ENCODE results near the gene OPRL1. TPM values are rescaled to one million over a fixed set of nuclear protein-coding genes. Genes with fewer than 3 reads are reported as not detected.

The OPRL1 gene
- polyA plus RNA-seq, 1 of the 3 experiments (the other 2 are of a cell fraction), result 1.8 TPM

DNA sequence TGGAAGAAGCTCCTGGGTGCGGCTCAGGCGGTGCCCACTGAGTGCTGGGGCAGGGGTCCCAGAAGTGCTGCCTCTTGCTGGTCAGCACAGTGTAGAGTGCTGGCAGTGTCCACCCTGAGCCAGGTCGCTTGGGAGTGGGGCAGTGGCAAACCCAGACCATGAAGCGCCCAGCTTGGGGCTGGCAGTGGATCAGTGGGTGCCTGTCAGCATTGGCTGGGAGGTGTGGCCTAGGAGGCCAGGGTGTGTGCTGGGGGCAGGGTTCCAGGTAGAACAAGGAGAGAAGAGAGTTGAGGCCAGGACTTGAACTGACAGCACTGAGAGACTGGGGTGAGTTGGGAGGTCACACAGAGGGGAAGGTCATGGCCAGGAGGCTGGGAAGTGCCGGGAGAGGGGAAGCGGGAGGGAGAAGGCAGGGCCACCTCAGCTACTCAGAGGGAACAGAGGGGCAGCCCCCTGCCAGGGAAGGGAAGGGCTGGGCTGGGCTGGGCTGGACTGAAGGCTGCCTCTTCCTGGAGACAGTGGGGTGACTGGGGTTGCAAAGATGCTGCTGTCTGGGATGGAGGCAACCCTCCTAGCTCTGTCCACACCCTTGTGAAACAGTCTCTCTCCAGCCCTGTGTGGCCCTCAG, 12.8 kb upstream of the OPRL1 start:
- no peak overlapping the region for H3K27ac ChIP-seq (ENCODE audit: low read depth in 2 of 2, low read length in 1 of 2)
- ChIA-PET POLR2A (no interaction called here), CTCF (interaction anchor here (0.8 to 2.0 kb wide), 4 partner anchors 10 to 87 kb away, joined by 3 to 12 read pairs (median 4); partner anchors contain the start of gene SAMD10)
- H2AFZ ChIP-seq (ENCODE audit: low read depth), result no peak overlapping the region
- no peak for DNase-seq
- no peaks in the 10 kb centered on the region for H4K20me1 ChIP-seq (ENCODE audit: insufficient read depth)
- no peak overlapping the region for H3K4me2 ChIP-seq
- H3K4me3 ChIP-seq (ENCODE audit: low read depth in 2 of 2, low read length in 1 of 2), result no peak overlapping the region
- no peak overlapping the region for H3K9ac ChIP-seq
- H3K9me3 ChIP-seq, result no peaks in the 10 kb centered on the region
- no peaks in the 10 kb centered on the region for H3K27me3 ChIP-seq (ENCODE audit: insufficient read depth)
- H3K4me1 ChIP-seq (ENCODE audit: control insufficient read depth in 1 of 2, insufficient read depth in 2 of 2, low read depth in 1 of 2, low read length in 1 of 2), result peaks cover 14 to 20% of the 10 kb centered on the region in 2 experiments; a peak in 2 of 4 replicates
- TF ChIP-seq, protein P1, sequence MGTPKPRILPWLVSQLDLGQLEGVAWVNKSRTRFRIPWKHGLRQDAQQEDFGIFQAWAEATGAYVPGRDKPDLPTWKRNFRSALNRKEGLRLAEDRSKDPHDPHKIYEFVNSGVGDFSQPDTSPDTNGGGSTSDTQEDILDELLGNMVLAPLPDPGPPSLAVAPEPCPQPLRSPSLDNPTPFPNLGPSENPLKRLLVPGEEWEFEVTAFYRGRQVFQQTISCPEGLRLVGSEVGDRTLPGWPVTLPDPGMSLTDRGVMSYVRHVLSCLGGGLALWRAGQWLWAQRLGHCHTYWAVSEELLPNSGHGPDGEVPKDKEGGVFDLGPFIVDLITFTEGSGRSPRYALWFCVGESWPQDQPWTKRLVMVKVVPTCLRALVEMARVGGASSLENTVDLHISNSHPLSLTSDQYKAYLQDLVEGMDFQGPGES (IDR thresholded peaks at IDR 0.05; ENCODE audit: low read depth, low read length), result no peak
- TF ChIP-seq SMC3 (IDR thresholded peaks at IDR 0.05; ENCODE audit: low read depth, low read length), result no peak
- no peak for TF ChIP-seq EP300 (IDR thresholded peaks at IDR 0.05; ENCODE audit: borderline replicate concordance in 1 of 2, low read depth in 1 of 2, low read length in 1 of 2)
- no peak for TF ChIP-seq FOSL2 (IDR thresholded peaks at IDR 0.05; ENCODE audit: borderline replicate concordance, low read depth)
- TF ChIP-seq MXI1 (IDR thresholded peaks at IDR 0.05; ENCODE audit: low read depth, low read length), result no peak
- TF ChIP-seq YY1 (IDR thresholded peaks at IDR 0.05; ENCODE audit: low read depth), result no peak
- no peak for TF ChIP-seq FOXM1 (IDR thresholded peaks at IDR 0.05; ENCODE audit: low read depth)
- TF ChIP-seq GABPA (IDR thresholded peaks at IDR 0.05; ENCODE audit: low read depth), result no peak
- TF ChIP-seq NFIC (IDR thresholded peaks at IDR 0.05; ENCODE audit: borderline replicate concordance), result no peak
- TF ChIP-seq RFX5 (IDR thresholded peaks at IDR 0.05; ENCODE audit: low read length), result no peak
- TF ChIP-seq USF2 (IDR thresholded peaks at IDR 0.05; ENCODE audit: borderline replicate concordance, low read depth, low read length), result no peak
- no peak for TF ChIP-seq NRF1 (IDR thresholded peaks at IDR 0.05; ENCODE audit: low read depth, low read length)
- TF ChIP-seq, protein P2, sequence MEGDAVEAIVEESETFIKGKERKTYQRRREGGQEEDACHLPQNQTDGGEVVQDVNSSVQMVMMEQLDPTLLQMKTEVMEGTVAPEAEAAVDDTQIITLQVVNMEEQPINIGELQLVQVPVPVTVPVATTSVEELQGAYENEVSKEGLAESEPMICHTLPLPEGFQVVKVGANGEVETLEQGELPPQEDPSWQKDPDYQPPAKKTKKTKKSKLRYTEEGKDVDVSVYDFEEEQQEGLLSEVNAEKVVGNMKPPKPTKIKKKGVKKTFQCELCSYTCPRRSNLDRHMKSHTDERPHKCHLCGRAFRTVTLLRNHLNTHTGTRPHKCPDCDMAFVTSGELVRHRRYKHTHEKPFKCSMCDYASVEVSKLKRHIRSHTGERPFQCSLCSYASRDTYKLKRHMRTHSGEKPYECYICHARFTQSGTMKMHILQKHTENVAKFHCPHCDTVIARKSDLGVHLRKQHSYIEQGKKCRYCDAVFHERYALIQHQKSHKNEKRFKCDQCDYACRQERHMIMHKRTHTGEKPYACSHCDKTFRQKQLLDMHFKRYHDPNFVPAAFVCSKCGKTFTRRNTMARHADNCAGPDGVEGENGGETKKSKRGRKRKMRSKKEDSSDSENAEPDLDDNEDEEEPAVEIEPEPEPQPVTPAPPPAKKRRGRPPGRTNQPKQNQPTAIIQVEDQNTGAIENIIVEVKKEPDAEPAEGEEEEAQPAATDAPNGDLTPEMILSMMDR (IDR thresholded peaks at IDR 0.05), result no peak
- TF ChIP-seq TEAD4 (IDR thresholded peaks at IDR 0.05; ENCODE audit: borderline replicate concordance, insufficient read depth), result no peak
- no peak for TF ChIP-seq SIN3A (IDR thresholded peaks at IDR 0.05; ENCODE audit: borderline replicate concordance, low read depth, low read length)
- TF ChIP-seq, protein P3, sequence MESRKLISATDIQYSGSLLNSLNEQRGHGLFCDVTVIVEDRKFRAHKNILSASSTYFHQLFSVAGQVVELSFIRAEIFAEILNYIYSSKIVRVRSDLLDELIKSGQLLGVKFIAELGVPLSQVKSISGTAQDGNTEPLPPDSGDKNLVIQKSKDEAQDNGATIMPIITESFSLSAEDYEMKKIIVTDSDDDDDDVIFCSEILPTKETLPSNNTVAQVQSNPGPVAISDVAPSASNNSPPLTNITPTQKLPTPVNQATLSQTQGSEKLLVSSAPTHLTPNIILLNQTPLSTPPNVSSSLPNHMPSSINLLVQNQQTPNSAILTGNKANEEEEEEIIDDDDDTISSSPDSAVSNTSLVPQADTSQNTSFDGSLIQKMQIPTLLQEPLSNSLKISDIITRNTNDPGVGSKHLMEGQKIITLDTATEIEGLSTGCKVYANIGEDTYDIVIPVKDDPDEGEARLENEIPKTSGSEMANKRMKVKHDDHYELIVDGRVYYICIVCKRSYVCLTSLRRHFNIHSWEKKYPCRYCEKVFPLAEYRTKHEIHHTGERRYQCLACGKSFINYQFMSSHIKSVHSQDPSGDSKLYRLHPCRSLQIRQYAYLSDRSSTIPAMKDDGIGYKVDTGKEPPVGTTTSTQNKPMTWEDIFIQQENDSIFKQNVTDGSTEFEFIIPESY (IDR thresholded peaks at IDR 0.05; ENCODE audit: borderline replicate concordance, low read depth), result no peak
- TF ChIP-seq REST (IDR thresholded peaks at IDR 0.05; ENCODE audit: low read depth, low read length), result no peak
- no peak for TF ChIP-seq FOXJ3 (CRISPR knock-in tag; IDR thresholded peaks at IDR 0.05)
- TF ChIP-seq POLR2AphosphoS5 (IDR thresholded peaks at IDR 0.05; ENCODE audit: low read depth, low read length), result no peak
- TF ChIP-seq PBX3 (IDR thresholded peaks at IDR 0.05), result no peak
- H3F3A ChIP-seq (replicated peaks; ENCODE audit: insufficient read depth), result peaks cover 4% of the 10 kb centered on the region
- no peaks in the 10 kb centered on the region for H3K36me3 ChIP-seq (replicated peaks in 1 of 2; ENCODE audit: control insufficient read depth in 1 of 2, insufficient read depth in 2 of 2, low read length in 1 of 2)
- 90% methylated on average over 3 of the region's 6 CpGs for WGBS (ENCODE audit: low lambda C conversion rate)
- peaks cover 15% of the 10 kb centered on the region; the same call in 1 of the 2 replicates for H3K79me2 ChIP-seq (ENCODE audit: insufficient read depth)
- H3K9me2 ChIP-seq, result no peaks in the 10 kb centered on the region
